Activated naive CD8-positive, alpha-beta T cell (primary cell): Measurements from ENCODE around the gene VGLL3.
A peak's percentile ranks its signal among the peaks of the same experiment; 100 is the strongest.
"Not testable (repeated sequence)": the region's sequence is repeated elsewhere in the genome, so short reads cannot be mapped to it uniquely, and the experiment has no call there.

ENCODE experiments used
- H3K27ac Mint-ChIP-seq: one replicate; pipeline ENCODE4 v1.8.0; 2021; ENCODE audit warnings: mixed read lengths
- H3K27me3 Mint-ChIP-seq: one replicate; pipeline ENCODE4 v1.8.0; 2021; ENCODE audit warnings: mixed read lengths
- H3K36me3 Mint-ChIP-seq: one replicate; pipeline ENCODE4 v1.8.0; 2021; ENCODE audit warnings: mixed read lengths
- H3K4me1 Mint-ChIP-seq: one replicate; pipeline ENCODE4 v1.8.0; 2021; ENCODE audit warnings: low read depth, mixed read lengths
- H3K4me3 Mint-ChIP-seq: one replicate; pipeline ENCODE4 v1.8.0; 2021; ENCODE audit warnings: mild to moderate bottlenecking, mixed read lengths
- H3K9me3 Mint-ChIP-seq: one replicate; pipeline ENCODE4 v1.8.0; 2021; ENCODE audit warnings: low read depth, mixed read lengths

The VGLL3 gene

GRCh38 chr3:86990734-86991481, at the start of gene VGLL3:
Gene VGLL3 (minus strand): TSS chr3:86991149. CDS start chr3:86990743, 406 bp downstream.
- no peak within 1 kb of the TSS for H3K27ac Mint-ChIP-seq
- H3K9me3 Mint-ChIP-seq: peaks cover 9% of the 10 kb centered on the region
- peak within 1 kb of the TSS; percentile 27 for H3K4me3 Mint-ChIP-seq
- no peaks in the 10 kb centered on the region for H3K36me3 Mint-ChIP-seq
- H3K4me1 Mint-ChIP-seq: peaks cover 3% of the 10 kb centered on the region
- peaks cover 20% of the 10 kb centered on the region for H3K27me3 Mint-ChIP-seq

GRCh38 chr3:87037652-87038051, 46.7 kb upstream of the VGLL3 start:
- Mint-ChIP-seq H3K9me3 (peaks cover 3% of the 10 kb centered on the region), H3K36me3 (no peaks in the 10 kb centered on the region), H3K4me1 (no peaks in the 10 kb centered on the region), H3K27ac (no peak overlapping the region), H3K4me3 (no peak overlapping the region), H3K27me3 (no peaks in the 10 kb centered on the region)

GRCh38 chr3:87036671-87037070, 45.7 kb upstream of the VGLL3 start:
- no peaks in the 10 kb centered on the region for H3K9me3 Mint-ChIP-seq
- no peaks in the 10 kb centered on the region for H3K4me1 Mint-ChIP-seq
- H3K36me3 Mint-ChIP-seq: no peaks in the 10 kb centered on the region
- no peaks in the 10 kb centered on the region for H3K27me3 Mint-ChIP-seq
- no peak overlapping the region for H3K4me3 Mint-ChIP-seq
- H3K27ac Mint-ChIP-seq: no peak overlapping the region

- Mint-ChIP-seq H3K27ac (no peak overlapping the region), H3K4me3 (no peak overlapping the region), H3K9me3 (no peaks in the 10 kb centered on the region), H3K27me3 (no peaks in the 10 kb centered on the region), H3K4me1 (no peaks in the 10 kb centered on the region), H3K36me3 (no peaks in the 10 kb centered on the region)
Measured at GRCh38 chr3:87035339-87035738, 44.4 kb upstream of the VGLL3 start.

- H3K4me3 Mint-ChIP-seq: no peak overlapping the region
- no peaks in the 10 kb centered on the region for H3K9me3 Mint-ChIP-seq
- H3K27me3 Mint-ChIP-seq: no peaks in the 10 kb centered on the region
Measured at GRCh38 chr3:87033205-87033604, 42.3 kb upstream of the VGLL3 start.

GRCh38 chr3:87025661-87026645, 35.0 kb upstream of the VGLL3 start:
- Mint-ChIP-seq H3K27me3 (no peaks in the 10 kb centered on the region), H3K4me1 (no peaks in the 10 kb centered on the region), H3K27ac (no peak overlapping the region), H3K4me3 (no peak overlapping the region), H3K36me3 (no peaks in the 10 kb centered on the region), H3K9me3 (no peaks in the 10 kb centered on the region)

More at GRCh38 chr3:87033205-87033604, 42.3 kb upstream of the VGLL3 start:
- Mint-ChIP-seq H3K36me3 (no peaks in the 10 kb centered on the region), H3K4me1 (no peaks in the 10 kb centered on the region), H3K27ac (no peak overlapping the region)

- not testable (repeated sequence) for H3K9me3 Mint-ChIP-seq, H3K4me3 Mint-ChIP-seq, H3K36me3 Mint-ChIP-seq, H3K27ac Mint-ChIP-seq, H3K4me1 Mint-ChIP-seq, H3K27me3 Mint-ChIP-seq
Measured at GRCh38 chr3:87017370-87017769, 26.4 kb upstream of the VGLL3 start.

GRCh38 chr3:87009271-87009670, 18.3 kb upstream of the VGLL3 start:
- Mint-ChIP-seq H3K4me3 (no peak overlapping the region), H3K27ac (no peak overlapping the region), H3K4me1 (no peaks in the 10 kb centered on the region), H3K9me3 (peaks cover 21% of the 10 kb centered on the region), H3K36me3 (no peaks in the 10 kb centered on the region), H3K27me3 (no peaks in the 10 kb centered on the region)

GRCh38 chr3:87006844-87007439, 16.0 kb upstream of the VGLL3 start:
- no peaks in the 10 kb centered on the region for H3K27me3 Mint-ChIP-seq
- H3K36me3 Mint-ChIP-seq: no peaks in the 10 kb centered on the region
- no peak overlapping the region for H3K4me3 Mint-ChIP-seq
- H3K9me3 Mint-ChIP-seq: peaks cover 16% of the 10 kb centered on the region
- H3K27ac Mint-ChIP-seq: no peak overlapping the region
- no peaks in the 10 kb centered on the region for H3K4me1 Mint-ChIP-seq

- peaks cover 16% of the 10 kb centered on the region for H3K9me3 Mint-ChIP-seq
- no peaks in the 10 kb centered on the region for H3K36me3 Mint-ChIP-seq
- no peak overlapping the region for H3K27ac Mint-ChIP-seq
- H3K4me3 Mint-ChIP-seq: no peak overlapping the region
- H3K27me3 Mint-ChIP-seq: no peaks in the 10 kb centered on the region
- no peaks in the 10 kb centered on the region for H3K4me1 Mint-ChIP-seq
Measured at GRCh38 chr3:87004883-87005282, 13.9 kb upstream of the VGLL3 start.

- H3K9me3 Mint-ChIP-seq: peaks cover 4% of the 10 kb centered on the region
- no peak overlapping the region for H3K4me3 Mint-ChIP-seq
- no peaks in the 10 kb centered on the region for H3K27me3 Mint-ChIP-seq
- H3K4me1 Mint-ChIP-seq: no peaks in the 10 kb centered on the region
- H3K36me3 Mint-ChIP-seq: no peaks in the 10 kb centered on the region
- no peak overlapping the region for H3K27ac Mint-ChIP-seq
Measured at GRCh38 chr3:87002346-87002745, 11.4 kb upstream of the VGLL3 start.

- no peaks in the 10 kb centered on the region for H3K4me1 Mint-ChIP-seq
- no peak overlapping the region for H3K27ac Mint-ChIP-seq
- H3K4me3 Mint-ChIP-seq: no peak overlapping the region
- H3K9me3 Mint-ChIP-seq: peaks cover 4% of the 10 kb centered on the region
- no peaks in the 10 kb centered on the region for H3K36me3 Mint-ChIP-seq
- no peaks in the 10 kb centered on the region for H3K27me3 Mint-ChIP-seq
Measured at GRCh38 chr3:87001473-87002098, 10.6 kb upstream of the VGLL3 start.

GRCh38 chr3:87000940-87001339, 10.0 kb upstream of the VGLL3 start:
- peaks cover 2% of the 10 kb centered on the region for H3K27me3 Mint-ChIP-seq
- H3K4me3 Mint-ChIP-seq: no peak overlapping the region
- H3K27ac Mint-ChIP-seq: no peak overlapping the region
- no peaks in the 10 kb centered on the region for H3K9me3 Mint-ChIP-seq
- no peaks in the 10 kb centered on the region for H3K36me3 Mint-ChIP-seq
- H3K4me1 Mint-ChIP-seq: no peaks in the 10 kb centered on the region

- Mint-ChIP-seq H3K4me1 (no peaks in the 10 kb centered on the region), H3K4me3 (no peak overlapping the region), H3K27me3 (peaks cover 8% of the 10 kb centered on the region), H3K9me3 (peaks cover 6% of the 10 kb centered on the region), H3K36me3 (no peaks in the 10 kb centered on the region), H3K27ac (no peak overlapping the region)
Measured at GRCh38 chr3:86998569-86998968, 7.6 kb upstream of the VGLL3 start.
